ENCODE measurements around the gene ARMS2.

The ARMS2 gene, protein sequence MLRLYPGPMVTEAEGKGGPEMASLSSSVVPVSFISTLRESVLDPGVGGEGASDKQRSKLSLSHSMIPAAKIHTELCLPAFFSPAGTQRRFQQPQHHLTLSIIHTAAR

GRCh38 chr10:122454603-122455080 lies at the start of gene ARMS2:
ARMS2 (plus strand) TSS chr10:122454653; CDS start chr10:122454728, 75 bp downstream.
- DNase-seq (ENCODE audit: low read depth) = no peak

- no peak for DNase-seq (ENCODE audit: low read depth)
These were observed 46.9 kb upstream of the ARMS2 start for GRCh38 chr10:122407375-122408125.

- no peak for DNase-seq (ENCODE audit: low read depth)
These were observed 41.1 kb upstream of the ARMS2 start for GRCh38 chr10:122413327-122413726.

DNA sequence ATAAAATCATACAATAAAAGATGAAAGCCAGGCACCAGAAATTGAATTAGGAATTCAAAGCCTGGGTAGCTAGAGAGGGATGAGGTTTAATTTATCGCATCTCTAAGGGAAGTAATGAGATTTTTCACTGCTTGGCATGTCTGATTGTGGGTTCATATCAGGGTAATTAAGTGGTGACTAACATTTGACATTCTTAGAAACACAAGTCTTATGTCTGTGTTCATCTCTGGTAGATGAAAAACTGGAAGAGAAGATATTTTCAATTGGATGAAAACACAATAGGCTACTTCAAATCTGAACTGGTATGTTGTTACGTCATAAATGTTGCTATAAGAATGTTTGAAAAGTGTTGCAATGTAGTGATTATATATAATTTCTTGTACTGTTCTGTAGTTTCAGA lies 36.8 kb upstream of the ARMS2 start:
- no peak for DNase-seq (ENCODE audit: low read depth)

- DNase-seq (ENCODE audit: low read depth) = no peak
These were observed 35.4 kb upstream of the ARMS2 start for GRCh38 chr10:122419016-122419415.

GRCh38 chr10:122419876-122420623 lies 34.4 kb upstream of the ARMS2 start:
- DNase-seq (ENCODE audit: low read depth) = no peak

DNA sequence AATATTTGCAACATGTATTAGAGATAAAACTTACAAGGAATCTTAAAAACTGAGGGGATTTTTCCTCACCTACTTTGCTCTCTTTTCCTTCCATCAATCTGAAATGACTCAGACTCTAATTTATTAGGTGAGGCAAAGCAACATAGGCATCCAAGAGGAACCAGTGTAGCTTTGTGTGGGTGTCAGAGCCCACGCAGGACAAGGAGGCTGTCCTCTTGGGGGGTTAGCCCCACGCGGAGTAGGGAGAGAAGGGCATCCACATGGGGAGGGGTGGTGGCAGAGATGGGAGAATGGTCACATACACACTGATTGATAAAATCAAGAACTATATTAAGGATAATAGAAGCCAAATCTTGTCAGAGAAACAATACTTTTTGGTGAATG lies 33.8 kb upstream of the ARMS2 start:
- DNase-seq (ENCODE audit: low read depth) = no peak

GRCh38 chr10:122421054-122421625 lies 33.3 kb upstream of the ARMS2 start:
- no peak for DNase-seq (ENCODE audit: low read depth)

DNA sequence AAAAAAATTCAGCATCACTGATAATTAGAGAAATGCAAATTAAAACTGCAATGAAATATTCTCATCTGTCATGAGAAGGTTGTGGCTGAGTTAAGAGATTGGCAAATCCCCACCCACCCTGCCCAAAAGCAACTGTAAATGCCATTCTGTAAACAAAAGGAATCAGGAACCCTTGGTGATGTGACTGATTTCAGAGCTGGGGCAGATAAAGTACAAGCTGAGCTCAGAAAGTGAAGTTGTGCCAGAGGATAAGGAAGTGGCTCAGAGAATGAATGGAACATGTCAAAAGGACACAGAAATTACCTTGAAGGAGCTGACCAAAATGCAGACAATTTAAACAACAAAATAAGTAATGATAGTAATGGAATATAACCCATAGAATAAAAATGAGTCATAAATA lies 32.7 kb upstream of the ARMS2 start:
- no peak for DNase-seq (ENCODE audit: low read depth)

- DNase-seq (ENCODE audit: low read depth) = no peak
These were observed 32.0 kb upstream of the ARMS2 start for GRCh38 chr10:122422266-122422989.

GRCh38 chr10:122424059-122424458 lies 30.4 kb upstream of the ARMS2 start:
- DNase-seq (ENCODE audit: low read depth) = no peak

DNA sequence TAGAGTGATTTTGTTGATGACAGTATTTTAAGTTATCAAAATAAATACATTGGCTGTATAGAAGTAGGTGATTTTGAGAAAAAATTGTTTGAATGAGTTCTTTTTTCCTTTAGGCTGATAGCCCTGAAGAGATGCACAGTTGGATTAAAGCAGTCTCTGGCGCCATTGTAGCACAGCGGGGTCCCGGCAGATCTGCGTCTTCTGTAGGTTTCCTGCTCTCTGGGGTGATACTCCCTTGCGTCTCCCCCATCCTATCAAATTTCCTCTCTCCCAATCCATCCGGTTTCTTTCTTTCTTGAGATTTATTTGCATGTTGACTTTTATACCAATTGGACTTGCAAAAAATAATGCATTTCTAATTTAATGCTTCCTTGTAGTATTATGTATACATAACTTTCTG lies 27.6 kb upstream of the ARMS2 start:
- no peak for DNase-seq (ENCODE audit: low read depth)

- no peak for DNase-seq (ENCODE audit: low read depth)
These were observed 27.2 kb upstream of the ARMS2 start for GRCh38 chr10:122427280-122427679.

- DNase-seq (ENCODE audit: low read depth) = no peak
These were observed 19.1 kb upstream of the ARMS2 start for GRCh38 chr10:122435212-122435827.

- DNase-seq (ENCODE audit: low read depth) = no peak
These were observed 12.5 kb upstream of the ARMS2 start for GRCh38 chr10:122441961-122442360.

- DNase-seq (ENCODE audit: low read depth) = no peak
These were observed 9.0 kb upstream of the ARMS2 start for GRCh38 chr10:122445469-122445868.

DNA sequence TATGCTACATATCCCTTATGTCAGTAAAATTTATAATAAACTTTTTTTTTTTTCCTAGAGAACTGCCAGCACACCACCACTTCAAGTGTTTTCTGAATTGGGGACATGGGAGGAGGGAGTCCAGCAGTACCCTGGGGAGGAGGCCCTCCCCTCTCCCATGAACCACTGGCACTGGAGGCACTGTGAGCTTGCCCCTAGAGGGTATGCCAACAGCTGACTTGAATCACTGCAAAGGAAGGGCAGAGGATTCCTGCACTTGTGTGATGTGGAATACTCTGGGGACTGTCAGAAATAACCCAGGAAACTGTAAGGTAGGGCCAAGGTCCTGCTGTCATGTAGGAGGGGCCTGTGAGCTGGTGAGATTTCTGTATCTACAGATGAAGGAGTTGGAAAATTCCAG lies 8.5 kb upstream of the ARMS2 start:
- no peak for DNase-seq (ENCODE audit: low read depth)

- no peak for DNase-seq (ENCODE audit: low read depth)
These were observed 7.6 kb upstream of the ARMS2 start for GRCh38 chr10:122446668-122447423.

DNA sequence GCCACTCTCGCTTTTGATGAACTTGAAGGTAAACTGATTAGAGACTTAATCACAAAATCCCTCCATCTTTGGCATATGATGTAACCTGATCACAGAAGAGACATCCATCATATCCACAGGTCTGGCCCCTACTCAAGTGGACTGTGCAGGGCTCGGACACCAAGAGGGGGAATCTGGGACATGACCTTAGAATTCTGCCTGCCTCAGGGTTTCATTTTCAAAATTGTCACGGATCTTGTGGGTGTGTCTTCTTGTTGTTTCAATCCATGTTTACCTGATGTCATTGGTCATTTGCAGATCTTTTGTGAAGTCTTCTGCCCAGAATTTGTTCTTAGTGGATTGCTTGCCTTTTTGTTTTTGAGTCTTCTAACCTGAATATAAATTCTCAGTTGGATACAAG lies 5.9 kb upstream of the ARMS2 start:
- no peak for DNase-seq (ENCODE audit: low read depth)

GRCh38 chr10:122449153-122449552 lies 5.3 kb upstream of the ARMS2 start:
- no peak for DNase-seq (ENCODE audit: low read depth)
